ENCODE data around the gene CBLB. TPM values are rescaled to one million over a fixed set of nuclear protein-coding genes. Genes with fewer than 3 reads are reported as not detected.
A peak's percentile ranks its signal among the peaks of the same experiment; 100 is the strongest.

Gene CBLB
- total RNA-seq, 2 experiments from 2014 or later, result 104 to 113 TPM

DNA sequence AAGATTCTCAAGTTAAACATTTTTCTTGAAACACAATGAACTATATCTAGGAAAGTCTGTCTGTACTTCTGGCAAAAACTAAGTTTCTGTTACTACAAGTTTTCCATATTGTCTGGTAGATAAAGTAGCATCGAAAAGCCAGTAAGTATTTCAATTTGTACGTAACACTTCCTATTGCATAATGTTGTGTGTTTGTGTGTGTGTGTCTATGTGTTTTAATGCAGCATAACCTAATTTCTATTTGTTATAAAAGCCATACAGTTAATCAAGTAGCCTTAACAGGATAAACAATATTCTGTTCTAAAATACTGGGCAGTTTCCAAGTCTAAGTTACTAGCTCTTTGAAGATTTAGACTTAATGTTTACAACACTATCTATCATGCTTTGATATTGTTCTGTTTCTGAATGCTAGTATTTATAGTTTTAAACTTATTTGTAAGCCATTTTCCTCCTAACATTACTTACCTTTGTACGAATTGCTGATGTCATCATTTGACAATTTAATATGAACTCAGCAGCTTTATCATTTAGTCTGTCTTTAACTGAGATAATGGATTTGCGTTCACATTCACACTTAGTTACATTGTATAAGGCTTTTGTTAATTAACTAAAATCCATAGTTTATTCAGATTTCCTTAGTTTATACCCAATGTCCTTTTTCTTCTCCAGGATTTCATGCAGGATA is 163.9 kb downstream of the CBLB start:
- intact Hi-C loops (cut with micrococcal nuclease), result no loop called here
- H3K4me3 Mint-ChIP-seq, result no peak overlapping the region

DNA sequence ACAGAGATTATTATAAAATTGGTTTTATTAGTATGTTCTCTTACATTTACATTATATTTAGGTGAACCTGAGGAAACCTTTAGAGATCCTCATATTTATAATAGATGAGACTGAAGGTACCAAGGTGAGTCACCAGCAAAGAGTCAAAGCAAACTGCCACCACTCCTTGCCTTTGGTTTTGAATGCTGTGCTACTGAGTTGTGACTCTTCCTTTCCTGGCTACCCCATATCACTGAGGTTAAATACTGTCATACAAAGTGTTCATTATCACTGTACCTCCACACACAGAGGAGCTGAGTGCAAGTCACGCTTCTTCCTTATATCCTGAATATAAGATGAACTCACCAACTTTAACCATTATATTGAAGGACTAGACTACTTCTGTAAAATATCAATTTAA is 168.2 kb downstream of the CBLB start:
- intact Hi-C loops (cut with micrococcal nuclease), result no loop called here
- Mint-ChIP-seq H3K4me3 (no peak overlapping the region), H3K9me3 (no peaks in the 10 kb centered on the region), H3K27ac (peak overlapping the region; percentile 69), H3K36me3 (ENCODE audit: low read depth) (peaks cover 68% of the 10 kb centered on the region), H3K27me3 (no peaks in the 10 kb centered on the region), H3K4me1 (ENCODE audit: low read depth) (peaks cover 35% of the 10 kb centered on the region)
- ATAC-seq (peak; percentile 92), DNase-seq (peak; percentile 40)
- ChIA-PET CTCF (no interaction called here), POLR2A (interaction anchor here (0.6 kb wide), 1 partner anchor 21 kb away, joined by 5 read pairs; no protein-coding TSS in a partner anchor)
- TF ChIP-seq, protein P1, sequence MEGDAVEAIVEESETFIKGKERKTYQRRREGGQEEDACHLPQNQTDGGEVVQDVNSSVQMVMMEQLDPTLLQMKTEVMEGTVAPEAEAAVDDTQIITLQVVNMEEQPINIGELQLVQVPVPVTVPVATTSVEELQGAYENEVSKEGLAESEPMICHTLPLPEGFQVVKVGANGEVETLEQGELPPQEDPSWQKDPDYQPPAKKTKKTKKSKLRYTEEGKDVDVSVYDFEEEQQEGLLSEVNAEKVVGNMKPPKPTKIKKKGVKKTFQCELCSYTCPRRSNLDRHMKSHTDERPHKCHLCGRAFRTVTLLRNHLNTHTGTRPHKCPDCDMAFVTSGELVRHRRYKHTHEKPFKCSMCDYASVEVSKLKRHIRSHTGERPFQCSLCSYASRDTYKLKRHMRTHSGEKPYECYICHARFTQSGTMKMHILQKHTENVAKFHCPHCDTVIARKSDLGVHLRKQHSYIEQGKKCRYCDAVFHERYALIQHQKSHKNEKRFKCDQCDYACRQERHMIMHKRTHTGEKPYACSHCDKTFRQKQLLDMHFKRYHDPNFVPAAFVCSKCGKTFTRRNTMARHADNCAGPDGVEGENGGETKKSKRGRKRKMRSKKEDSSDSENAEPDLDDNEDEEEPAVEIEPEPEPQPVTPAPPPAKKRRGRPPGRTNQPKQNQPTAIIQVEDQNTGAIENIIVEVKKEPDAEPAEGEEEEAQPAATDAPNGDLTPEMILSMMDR (IDR thresholded peaks at IDR 0.05), result no peak

More for the DNA sequence above, 163.9 kb downstream of the CBLB start:
- TF ChIP-seq, protein P1 (IDR thresholded peaks at IDR 0.05), result no peak
- POLR2A ChIA-PET, result no interaction called here
- DNase-seq (no peak), ATAC-seq (no peak)
- peaks cover 17% of the 10 kb centered on the region for H3K4me1 Mint-ChIP-seq (ENCODE audit: low read depth)
- no peak overlapping the region for H3K27ac Mint-ChIP-seq
- CTCF ChIA-PET, result no interaction called here
- H3K27me3 Mint-ChIP-seq, result no peaks in the 10 kb centered on the region
- peaks cover under 1% of the 10 kb centered on the region for H3K9me3 Mint-ChIP-seq
- peaks cover 62% of the 10 kb centered on the region for H3K36me3 Mint-ChIP-seq (ENCODE audit: low read depth)

DNA sequence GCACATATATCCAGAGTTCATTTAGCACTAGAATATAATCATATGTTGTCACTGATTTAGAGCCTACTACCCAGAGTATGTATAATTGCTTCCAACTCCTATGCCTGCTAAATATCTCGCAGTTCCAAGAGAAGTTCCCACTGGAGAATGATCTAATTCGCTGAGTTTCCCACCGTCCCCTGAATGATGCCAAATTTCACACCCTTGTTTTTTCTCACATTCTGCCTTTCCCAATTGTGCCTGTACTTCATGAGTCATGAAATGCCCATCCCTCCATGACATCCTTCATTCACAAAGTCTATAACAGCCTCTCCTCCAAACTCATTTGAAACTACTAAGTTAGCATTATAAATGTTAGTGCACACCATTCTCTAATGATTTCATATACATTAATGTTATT is 177.2 kb downstream of the CBLB start:
- intact Hi-C loops (cut with micrococcal nuclease), result loop anchor here (10.0 kb wide), 1 partner anchor 483 kb away; no protein-coding TSS in a partner anchor
- TF ChIP-seq, protein P1 (IDR thresholded peaks at IDR 0.05), result no peak

DNA sequence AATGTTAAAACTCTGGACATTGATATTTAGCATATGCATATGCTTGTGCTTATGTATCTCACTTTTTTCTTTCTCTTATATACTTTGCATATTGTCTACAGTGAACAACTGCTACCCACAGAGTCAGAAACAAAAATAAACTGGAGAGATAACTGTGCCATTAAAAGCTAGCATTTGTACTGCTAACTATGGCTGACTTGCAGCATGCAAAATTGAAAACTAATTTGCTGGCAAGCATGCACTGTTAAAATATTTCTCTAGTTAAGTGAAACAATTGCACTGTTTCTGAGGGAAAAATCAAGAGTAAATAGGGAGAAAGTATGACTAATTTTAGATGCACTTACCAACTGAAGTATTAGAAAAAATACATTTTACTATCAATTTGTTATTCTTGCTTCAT is 177.8 kb downstream of the CBLB start:
- ChIA-PET CTCF (no interaction called here), POLR2A (no interaction called here)
- DNase-seq, result no peak
- no peak for ATAC-seq
- peaks cover 53% of the 10 kb centered on the region for H3K36me3 Mint-ChIP-seq (ENCODE audit: low read depth)
- intact Hi-C loops (cut with micrococcal nuclease), result loop anchor here (10.0 kb wide), 1 partner anchor 484 kb away; no protein-coding TSS in a partner anchor
- no peaks in the 10 kb centered on the region for H3K27me3 Mint-ChIP-seq
- no peak overlapping the region for H3K27ac Mint-ChIP-seq
- no peaks in the 10 kb centered on the region for H3K9me3 Mint-ChIP-seq
- no peak overlapping the region for H3K4me3 Mint-ChIP-seq
- TF ChIP-seq, protein P1 (IDR thresholded peaks at IDR 0.05), result no peak
- peaks cover 41% of the 10 kb centered on the region for H3K4me1 Mint-ChIP-seq (ENCODE audit: low read depth)

More for the DNA sequence above, 177.2 kb downstream of the CBLB start:
- no peaks in the 10 kb centered on the region for H3K27me3 Mint-ChIP-seq
- H3K27ac Mint-ChIP-seq, result peak overlapping the region; percentile 8
- ChIA-PET POLR2A (no interaction called here), CTCF (no interaction called here)
- no peak for ATAC-seq
- H3K9me3 Mint-ChIP-seq, result no peaks in the 10 kb centered on the region
- H3K36me3 Mint-ChIP-seq (ENCODE audit: low read depth), result peaks cover 54% of the 10 kb centered on the region
- no peak for DNase-seq
- H3K4me3 Mint-ChIP-seq, result no peak overlapping the region
- H3K4me1 Mint-ChIP-seq (ENCODE audit: low read depth), result peaks cover 40% of the 10 kb centered on the region

DNA sequence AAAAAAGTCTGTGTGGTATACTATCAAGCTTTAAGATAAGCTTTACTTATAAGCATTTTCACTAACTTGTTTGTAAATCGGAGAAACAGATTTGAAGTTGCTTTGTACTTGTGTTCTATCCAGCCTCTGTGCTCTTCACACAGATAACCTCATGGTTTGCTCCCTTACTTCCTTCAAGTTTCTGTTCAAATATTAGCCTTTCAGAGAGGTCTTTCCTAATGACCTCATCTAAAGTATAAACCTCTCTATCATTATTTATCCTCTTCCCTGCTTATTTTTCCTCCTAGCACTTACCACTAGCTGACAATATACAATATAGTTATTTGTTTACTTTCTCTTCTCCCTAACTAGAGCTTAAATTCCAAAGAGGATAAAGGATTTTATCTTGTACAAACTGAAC is 180.0 kb downstream of the CBLB start:
- H3K9me3 Mint-ChIP-seq, result no peaks in the 10 kb centered on the region
- no peaks in the 10 kb centered on the region for H3K27me3 Mint-ChIP-seq
- DNase-seq (no peak), ATAC-seq (no peak)
- POLR2A ChIA-PET, result interaction anchor here (0.6 kb wide), 1 partner anchor 163 kb away, joined by 4 read pairs; no protein-coding TSS in a partner anchor
- peaks cover 37% of the 10 kb centered on the region for H3K4me1 Mint-ChIP-seq (ENCODE audit: low read depth)
- intact Hi-C loops (cut with micrococcal nuclease), result loop anchor here (5.0 to 10.0 kb wide), 3 partner anchors 178 to 916 kb away; partner anchors contain the start of gene CBLB
- peak overlapping the region; percentile 55 for H3K27ac Mint-ChIP-seq
- no peak overlapping the region for H3K4me3 Mint-ChIP-seq
- TF ChIP-seq, protein P1 (IDR thresholded peaks at IDR 0.05), result no peak
- CTCF ChIA-PET, result interaction anchor here (0.9 to 1.0 kb wide), 2 partner anchors 36 to 134 kb away, joined by 3 read pairs; no protein-coding TSS in a partner anchor
- H3K36me3 Mint-ChIP-seq (ENCODE audit: low read depth), result peaks cover 53% of the 10 kb centered on the region

Measured in activated CD8-positive, alpha-beta T cell treated with anti-CD3 and anti-CD28 coated beads for 36 hours (primary cell).